ENCODE data around the gene SMAD3.

Gene SMAD3

DNA sequence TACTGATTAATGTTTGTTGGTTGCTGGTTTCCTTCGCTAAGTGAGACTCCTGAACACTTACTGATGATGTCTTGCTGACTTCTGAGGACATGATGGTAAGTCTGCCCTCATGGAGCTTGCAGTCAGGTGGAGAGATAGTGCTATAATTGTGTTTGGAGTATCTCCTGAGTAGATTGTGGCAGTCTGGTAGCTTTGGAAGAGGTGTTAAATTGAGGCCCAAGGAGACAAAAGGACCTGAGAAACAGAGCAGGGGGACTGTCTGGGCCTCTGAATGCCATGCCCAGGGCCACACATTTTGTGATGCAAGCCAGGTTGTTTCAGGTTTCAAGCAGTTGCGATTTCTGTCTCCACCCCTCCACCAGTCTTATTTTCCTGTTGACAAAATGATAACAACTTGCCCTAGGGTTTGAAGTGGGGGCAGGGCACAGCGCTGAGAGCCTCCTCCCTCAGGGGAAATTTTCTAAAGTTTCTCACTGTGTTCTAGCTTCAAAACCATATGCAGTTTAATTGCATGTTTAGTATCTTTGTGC, 16.7 kb downstream of the SMAD3 start:
- no peak for DNase-seq (ENCODE audit: low read depth)

DNA sequence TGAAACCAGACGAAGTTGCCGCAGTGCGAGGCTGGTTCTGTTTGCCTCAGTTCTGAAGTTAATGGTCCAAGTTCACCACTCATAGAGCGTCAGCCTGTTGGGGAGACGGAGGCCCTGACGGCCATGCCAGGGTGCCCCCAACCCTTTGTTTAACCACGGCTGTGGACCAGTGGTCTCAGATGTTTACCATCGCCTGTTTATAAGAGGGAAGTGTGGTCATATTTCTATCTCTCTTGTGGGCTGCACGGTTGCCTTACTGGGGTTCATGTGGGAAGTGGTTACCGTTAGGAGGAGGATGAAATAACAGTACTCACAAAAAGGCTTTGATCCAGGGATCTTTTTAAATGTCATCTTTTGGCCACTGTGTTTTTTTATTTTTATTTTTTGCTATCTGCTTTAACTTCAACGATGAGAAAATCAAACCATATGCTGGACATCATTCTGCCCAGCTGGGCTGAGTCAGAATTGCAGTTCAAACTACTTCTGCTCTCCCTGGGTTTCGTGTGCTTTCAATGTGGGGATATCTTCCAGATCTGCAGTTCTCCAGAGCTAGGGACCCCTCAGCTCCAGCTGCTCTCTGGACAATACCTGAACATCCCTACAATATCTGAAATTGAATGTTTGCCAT, 17.8 kb downstream of the SMAD3 start:
- no peak for DNase-seq (ENCODE audit: low read depth)

DNA sequence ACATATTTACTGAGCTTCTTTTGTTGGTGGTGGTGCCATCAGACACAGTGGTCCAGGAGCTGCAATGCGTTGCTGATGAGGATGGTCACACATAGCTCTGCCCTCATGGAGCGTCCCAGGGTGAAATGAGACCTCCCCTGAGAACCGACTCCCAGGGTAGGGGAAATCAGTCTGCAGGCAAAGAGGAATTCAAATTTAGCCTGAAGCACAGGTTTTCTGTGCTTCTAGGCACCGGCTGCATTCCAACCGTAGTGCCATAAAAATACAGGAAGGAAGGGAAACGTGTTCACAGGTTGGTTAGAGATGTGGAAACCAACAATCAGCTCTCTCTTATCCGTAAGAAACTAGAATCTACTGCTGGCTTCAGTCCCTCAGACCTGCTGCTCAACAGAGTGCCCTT, 19.2 kb downstream of the SMAD3 start:
- no peak for DNase-seq (ENCODE audit: low read depth)

DNA sequence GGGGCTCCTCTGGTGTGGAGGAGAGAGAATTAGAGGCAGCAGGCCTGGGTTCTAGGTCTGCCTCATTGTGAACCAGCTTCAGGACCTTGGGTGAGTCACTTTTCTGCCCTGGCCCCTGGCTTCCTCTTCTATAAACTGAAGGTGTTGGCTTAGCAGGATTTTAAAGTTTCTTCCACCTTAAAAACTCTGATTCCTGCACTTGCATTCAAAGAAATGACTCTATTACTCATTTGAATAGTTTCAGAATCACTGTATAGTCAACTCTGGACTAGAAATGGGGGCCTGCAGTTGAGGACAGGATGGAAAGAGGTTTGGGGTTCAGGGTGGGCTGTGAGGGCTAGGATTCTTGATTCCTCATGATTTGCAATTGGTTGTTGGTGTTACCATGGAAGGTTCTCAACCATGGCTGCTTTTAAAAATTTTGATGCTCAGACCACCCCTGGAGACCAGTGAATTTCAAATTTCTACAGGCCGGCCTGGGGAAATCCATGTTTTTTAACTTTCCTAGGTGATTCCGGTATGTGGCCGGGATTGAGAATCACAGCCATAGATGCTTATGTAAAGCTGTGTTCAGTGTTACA, 19.9 kb downstream of the SMAD3 start:
- DNase-seq (ENCODE audit: low read depth), result no peak

DNA sequence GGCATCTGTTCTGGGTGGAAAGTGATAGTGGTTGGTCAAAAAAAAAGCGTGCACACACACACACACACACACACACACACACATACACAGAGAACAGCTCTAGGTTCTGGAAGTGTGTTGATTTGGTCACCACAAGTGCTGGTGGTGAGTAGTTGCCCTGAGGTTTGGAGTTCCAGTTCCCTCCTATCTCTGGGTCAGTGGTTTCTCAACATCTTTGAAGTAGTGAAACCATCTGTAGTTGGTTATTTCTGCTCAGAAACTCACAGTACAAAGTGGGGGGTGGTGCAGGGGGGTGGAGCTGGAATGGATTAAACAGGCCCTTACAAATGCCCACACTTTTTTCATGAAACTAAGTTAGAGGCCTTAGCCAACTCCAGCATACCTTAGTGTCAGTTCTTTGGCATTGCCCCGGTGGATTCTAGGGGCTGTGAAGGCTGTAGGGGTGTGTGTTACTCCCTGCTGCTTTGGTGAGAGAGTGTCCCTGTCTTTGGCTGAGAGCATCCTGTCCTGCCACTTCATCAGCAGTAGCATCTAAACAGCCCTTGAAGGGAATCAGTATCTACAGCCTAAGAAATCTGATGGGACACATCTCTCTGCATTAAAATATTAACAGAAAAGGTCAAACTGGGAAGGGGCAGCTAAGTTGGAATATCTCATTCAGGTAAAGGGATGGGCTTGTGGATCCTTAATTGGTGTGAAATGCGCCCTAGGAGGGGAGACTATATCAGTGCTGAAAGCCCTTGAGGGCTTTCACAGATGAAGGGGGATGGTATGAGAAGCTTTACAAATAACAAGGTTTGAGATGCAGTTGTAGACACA, 20.6 kb downstream of the SMAD3 start:
- no peak for DNase-seq (ENCODE audit: low read depth)

DNA sequence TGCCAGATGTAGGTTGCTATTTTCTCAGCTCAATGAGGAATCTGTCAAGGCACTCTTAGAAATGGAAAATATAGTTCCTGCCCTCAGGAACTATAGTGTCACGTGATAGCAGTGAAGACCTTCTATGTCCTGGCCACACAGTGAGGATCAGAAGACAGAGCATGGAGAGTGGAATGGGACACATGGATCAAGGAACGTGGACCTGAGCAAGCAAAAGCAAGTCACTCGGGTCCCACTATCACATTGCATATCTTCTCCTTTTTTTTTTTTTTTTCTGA, 21.2 kb downstream of the SMAD3 start:
- DNase-seq (ENCODE audit: low read depth), result no peak

DNA sequence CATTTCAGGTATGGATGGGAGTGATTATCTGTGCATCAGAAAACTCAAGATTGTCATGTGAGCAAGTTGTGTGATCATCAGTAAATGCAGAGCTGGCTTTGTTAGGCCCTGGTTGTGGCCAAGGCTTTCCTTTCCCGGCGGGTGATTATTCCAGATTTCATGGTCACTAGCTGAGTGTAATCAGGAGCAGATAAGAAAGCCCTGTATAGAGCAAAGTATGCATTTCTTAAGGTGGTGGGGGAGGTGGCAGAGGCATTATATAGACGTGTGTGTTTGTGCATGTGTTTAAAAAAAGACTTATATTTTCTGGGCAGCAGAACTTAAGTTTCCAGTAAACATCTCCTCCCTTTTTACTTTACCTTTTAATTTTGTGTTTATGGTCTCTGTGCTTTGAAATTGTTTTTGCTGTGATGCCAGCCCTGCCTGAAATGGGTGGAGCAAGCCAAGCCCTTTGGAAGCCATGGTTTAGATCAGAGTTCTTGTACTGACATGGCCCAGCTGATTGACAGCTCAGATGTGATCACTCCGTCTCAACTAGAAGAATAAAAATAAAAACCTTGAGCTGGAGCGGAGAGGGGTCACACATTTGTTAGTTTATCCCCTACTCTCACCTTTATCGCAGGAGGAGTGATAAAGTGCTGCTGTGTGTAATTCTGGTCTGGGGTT, 22.2 kb downstream of the SMAD3 start:
- no peak for DNase-seq (ENCODE audit: low read depth)

DNA sequence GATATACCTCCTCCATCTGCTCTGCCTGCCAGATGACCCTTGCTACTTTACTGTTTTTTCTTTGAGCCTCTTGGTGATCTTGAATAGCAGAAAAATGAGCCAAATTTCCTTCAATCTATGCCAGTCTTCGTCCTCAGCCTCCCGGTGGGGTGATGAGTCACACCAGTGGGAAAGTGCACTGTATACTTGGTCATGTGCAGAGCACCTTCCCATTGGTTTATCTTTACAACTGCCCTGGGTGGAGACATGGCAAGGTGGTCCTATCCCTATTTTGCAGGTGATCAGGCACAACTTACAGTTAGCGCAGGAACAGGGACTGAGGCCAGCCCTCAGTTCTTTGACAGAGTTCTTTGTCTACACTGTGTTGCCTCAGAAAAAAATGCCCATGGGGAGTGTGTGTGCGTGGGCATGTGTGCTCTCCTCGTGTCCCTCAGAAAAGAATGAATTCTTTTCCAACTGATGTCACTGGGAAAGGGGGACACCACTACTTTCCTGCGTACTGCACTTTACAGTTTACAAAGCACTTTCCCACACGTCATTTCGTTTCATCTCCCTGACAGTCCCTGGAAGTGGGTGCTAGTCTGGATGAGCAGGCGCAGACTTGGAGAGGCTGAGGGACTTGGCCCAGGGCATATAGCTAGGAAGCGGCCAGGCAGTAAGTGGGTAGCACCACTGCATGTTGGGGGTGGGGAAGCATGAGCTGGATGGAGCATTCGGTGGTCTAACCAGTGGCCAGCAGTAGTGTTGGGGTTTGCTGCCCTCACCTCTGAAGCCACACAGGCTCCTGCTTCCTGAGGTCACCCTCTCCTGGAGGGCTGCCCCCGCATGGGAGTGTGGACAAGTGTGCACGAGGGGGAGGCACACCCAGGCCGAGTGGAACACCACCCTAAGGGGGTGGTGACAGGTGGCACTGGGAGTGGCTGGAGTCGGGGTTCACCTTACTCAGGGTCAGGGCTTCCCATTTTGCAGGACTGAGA, 24.1 kb downstream of the SMAD3 start:
- no peak for DNase-seq (ENCODE audit: low read depth)

DNA sequence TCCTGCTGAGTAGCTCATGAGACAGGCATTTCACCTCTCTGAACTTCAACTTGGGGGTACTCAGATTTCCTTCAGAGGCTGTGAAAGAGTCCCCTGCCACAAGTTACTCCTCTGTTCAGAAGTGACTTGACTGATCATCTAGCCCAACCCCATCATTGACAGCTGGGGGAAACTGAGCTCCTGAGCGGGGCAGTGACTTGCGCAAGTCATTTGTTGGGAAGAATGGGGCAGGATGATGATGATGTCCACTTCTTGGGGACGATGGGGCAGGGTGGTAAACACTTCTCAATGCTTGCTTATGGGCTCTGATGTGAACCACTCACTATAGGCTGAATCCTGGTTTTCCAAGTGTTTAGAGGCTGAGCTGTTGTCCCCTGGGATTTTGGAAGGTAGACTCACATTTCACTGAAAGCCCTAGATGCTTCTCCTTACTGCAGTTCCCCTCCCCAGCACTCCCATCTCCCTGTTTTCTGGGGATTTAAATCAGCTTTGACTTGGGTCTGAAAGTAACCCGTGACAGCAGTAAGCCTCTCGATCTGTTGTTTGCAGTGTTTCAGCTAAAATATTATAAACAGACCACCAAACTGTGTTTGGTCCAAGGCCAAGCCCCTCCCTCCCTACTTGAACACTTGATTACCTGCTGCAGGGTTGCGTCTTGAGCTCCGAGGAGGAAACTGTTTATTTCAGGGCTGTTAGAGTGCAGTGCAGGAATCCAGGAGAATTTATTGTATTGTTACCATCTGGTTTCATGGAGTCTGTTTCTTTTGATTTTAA, 25.1 kb downstream of the SMAD3 start:
- no peak for DNase-seq (ENCODE audit: low read depth)

DNA sequence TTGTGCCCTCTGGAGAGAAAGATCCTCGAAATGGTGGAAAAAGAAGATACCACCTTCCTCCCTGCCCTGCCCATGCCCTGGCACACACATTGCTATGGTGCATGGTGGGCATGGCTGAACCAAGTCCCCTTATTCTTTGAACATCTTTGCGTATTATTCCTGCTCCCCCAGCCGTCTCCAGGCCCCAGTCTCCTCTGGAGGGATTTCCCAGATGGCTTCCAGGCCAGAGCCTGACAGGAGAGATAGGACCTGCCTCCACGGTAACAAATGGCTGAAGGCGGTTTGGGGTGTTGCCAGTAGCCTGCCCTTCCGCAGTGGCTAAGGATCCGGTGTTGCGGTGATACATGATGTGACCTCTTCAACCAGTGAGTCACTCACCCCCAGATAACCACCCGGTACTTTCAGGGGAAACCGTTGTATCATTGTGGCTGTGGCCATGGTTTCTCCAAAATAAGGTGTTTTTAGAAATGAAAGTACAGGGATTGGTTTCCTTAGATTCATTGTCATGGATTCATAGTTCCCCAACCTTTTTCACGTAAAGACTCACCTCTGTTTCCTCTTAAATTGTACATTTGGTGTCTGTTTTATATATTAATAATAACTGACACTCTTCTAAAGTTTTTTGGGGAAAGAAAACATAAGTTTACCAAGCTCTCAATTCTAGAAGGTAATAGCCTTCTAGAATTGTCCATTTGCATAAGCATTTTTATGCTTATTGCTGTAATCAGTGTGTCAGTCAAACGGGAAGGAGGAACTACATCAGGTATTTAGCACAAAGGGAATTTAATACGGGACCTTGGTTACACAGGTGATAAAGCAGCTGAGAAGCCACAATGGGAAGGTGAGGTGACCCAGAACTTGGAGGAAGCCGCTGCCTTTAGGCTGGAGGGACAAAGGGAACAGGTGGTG, 25.9 kb downstream of the SMAD3 start:
- peak; percentile 60 for DNase-seq (ENCODE audit: low read depth)

DNA sequence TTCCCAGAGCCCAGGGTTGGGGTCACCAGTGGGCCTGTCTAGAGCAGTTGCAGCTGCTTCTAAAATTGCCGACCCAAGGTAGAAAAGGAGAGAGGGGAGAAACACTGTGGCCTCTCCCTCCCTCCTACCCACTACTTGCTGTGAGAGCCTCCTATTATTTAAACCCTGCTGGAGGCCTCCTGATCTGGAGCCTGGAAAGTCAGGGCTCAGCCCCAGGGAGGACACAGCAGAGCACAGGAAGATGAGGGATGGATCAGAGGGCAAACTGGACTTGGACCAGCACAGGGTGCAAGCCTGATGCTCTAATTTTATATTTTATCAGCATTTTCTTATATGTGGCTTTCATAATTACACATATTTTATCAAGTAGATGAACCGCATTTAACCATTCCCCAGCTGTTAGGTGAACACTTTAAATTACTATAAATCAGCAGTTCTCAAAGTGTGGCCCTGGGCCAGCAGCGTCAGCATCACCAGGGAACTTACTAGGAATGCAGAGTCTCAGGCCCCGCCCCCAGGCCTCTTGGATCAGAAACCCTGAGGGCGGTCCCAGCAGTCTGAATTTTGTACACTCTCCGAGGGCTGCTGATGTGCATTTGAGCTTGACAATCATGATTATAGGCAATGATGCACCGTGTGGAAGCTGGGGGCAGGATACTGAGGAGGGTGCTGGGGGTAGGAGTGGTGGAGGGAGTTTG, 26.7 kb downstream of the SMAD3 start:
- DNase-seq (ENCODE audit: low read depth), result no peak

DNA sequence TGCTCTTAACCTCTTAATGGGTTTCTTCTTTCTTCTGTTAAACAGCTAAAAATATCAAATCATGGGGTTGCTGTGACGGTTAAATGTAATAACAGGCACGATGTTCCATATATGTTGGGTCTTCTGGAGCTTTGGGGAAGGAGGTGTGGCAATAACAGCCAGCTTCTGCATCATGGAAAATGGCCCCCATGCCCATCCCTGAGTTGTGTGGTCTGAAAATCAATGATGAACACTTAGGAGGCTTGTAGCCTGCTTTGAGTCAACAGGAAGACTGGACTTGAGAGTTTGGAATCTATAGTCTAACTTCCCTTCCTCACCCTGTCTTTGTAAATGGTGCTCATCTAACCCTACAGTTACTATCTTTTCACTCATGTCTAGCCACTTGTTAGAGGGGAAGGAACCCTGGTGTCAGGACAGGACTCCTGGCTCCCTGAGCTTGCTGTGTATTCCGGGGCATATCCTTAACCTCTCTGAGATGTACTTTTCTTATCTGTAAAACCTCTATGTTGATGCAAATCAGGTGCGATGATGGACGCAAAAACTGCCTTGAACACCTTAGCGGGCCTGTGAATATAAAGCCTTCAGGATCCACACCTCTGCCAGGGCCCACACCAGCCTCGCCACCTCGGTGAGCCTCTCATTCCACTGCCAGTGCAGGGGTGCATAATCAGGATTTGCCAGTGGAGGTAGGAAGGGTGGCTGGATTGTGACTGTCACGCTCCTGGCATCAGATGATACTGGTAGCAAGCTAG, 27.5 kb downstream of the SMAD3 start:
- DNase-seq (ENCODE audit: low read depth), result no peak

DNA sequence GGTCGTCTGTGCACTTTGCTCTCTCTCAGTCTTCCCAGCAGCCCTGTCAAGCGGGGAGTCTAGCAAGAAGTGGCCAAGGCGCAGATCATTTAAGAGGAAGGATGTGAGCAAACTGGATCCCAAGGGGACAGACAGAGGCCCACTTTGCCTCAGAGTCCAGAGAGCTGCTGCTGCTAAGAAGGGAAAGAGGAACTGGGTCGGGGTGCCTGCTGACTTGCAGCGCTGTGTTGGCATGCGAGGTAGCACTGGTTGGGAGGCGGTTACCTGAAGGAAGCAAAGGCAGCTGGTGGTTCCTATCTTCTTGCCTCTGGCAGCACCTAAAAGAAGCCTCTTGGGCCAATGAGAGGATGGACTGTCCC, 28.1 kb downstream of the SMAD3 start:
- DNase-seq (ENCODE audit: low read depth), result no peak

DNA sequence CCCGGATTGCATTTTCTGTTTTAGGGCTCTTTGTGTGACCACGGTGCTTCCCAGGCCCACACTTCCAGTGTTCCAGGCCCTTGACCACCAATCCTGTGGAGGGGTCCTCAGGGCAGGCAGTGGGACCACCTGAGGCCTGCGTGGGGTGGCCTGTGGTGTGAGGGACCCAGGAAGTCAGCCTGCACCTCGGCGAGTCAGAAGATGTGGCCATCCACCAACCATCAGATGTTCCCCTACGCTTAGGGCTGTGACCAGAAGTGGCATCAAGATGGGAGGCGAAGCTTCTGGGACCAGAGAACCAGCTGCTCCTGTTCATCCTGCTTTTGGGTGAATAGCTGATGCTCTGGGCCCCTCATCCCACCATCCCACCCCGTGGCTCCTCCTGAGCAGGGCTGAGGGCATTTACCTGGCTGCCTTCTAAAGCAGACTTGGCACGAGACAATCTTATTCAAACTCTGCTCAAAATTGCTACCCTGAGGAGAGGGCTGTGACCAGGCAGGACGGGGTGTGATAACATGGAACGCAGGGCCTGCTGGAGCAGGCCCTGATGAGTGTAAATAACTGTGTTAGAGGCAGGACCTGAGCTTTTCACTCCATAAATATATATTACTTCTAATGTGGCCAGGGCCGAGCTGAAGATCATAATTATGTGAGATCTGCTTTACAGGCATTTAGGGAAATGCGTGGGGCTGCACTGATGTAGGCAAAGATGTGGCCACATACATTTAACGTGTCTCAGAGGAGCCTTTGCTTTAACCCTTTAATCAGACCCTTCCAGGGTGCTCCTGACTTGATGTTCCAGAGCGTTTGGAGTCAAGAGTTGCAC, 28.8 kb downstream of the SMAD3 start:
- no peak for DNase-seq (ENCODE audit: low read depth)

DNA sequence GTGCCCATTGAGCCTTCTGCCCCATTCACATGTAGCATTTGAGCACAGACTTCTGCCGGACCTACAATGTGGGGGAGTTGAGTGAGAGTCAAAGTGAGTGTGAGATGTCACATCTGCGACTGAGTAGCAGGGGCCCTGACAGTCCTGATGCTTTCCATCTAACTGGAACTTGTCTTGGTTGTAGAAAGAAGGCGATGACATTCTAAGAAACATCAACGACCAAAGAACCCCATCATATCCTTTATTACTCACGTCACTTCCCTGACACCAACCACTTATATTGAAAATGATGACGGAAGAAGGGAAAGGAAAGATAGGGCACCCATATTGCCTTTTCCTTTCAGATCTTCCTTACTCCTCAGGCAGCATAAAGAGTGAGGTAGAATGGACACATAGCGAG, 30.5 kb downstream of the SMAD3 start:
- no peak for DNase-seq (ENCODE audit: low read depth)

DNA sequence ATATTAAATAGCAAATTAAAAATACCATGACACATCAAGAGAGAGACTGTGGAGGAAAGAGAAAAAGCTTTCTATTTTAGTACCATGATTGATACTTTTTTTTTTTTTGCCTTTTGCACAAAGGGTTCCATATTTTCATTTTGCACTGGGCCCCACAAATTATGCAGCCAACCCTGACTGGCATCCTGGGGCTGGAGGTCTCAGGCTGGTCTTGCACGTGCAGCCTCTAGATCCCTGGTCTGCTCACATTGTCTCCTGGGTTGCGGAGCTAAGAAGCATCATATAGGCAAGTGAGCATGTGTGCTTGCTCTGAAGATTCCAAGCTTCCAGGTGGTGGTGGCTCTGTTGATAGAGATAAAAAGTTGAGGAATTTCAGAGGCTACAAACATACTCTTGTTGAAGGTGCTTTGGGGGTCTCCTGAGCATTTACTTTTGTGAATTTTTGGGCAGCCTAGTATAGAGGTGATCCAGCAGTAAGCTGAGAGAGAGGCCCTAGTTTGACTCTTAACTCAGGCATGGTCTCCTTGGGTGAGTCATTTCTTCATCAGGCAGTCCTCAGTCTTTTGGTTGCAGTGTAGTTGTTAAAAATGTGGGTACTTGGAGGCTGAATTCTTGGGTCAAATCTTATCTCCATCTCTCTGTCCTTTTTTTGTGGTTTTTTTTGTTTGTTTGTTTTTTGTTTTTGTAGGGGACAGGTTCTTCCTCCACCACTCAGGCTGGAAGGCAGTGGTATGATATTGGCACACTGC, 31.3 kb downstream of the SMAD3 start:
- DNase-seq (ENCODE audit: low read depth), result no peak

DNA sequence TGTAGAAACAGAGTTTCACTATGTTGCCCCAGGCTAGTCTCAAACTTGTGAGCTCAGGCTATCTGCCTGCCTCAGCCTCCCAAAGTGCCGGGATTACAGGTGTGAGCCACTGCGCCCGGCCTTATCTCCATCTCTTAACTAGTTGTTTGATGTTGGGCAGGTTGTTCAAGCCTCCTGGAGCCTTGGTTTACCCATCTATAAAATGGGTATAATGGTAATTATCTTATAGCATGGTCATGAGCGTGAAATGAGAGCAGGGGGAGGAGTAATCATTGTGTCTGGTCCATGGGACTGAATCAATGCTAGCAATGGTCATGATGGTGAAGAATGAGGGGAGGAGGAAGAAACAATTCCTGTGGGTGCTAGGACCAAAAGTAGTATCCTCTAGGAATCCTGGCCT, 32.0 kb downstream of the SMAD3 start:
- DNase-seq (ENCODE audit: low read depth), result no peak

Measured in activated T-cell treated with anti-CD3 and anti-CD28 coated beads for 24 hours (primary cell).